HPDE6-E6E7 (cell line): ENCODE results near the gene PGAP1.

ENCODE experiments used
- DNase-seq: peaks from one replicate; pipeline ENCODE4 v3.0.0; 2011; ENCODE audit warnings: missing footprints; ENCODE audit errors: extremely low spot score

The PGAP1 gene

GRCh38 chr2:196926562-196927375 is at the start of gene PGAP1:
PGAP1 (minus strand) TSS chr2:196926707; CDS start chr2:196926616, 91 bp downstream.
- DNase-seq, result peak; percentile 90

GRCh38 chr2:196974970-196975369 is 48.5 kb upstream of the PGAP1 start:
- no peak for DNase-seq

DNA sequence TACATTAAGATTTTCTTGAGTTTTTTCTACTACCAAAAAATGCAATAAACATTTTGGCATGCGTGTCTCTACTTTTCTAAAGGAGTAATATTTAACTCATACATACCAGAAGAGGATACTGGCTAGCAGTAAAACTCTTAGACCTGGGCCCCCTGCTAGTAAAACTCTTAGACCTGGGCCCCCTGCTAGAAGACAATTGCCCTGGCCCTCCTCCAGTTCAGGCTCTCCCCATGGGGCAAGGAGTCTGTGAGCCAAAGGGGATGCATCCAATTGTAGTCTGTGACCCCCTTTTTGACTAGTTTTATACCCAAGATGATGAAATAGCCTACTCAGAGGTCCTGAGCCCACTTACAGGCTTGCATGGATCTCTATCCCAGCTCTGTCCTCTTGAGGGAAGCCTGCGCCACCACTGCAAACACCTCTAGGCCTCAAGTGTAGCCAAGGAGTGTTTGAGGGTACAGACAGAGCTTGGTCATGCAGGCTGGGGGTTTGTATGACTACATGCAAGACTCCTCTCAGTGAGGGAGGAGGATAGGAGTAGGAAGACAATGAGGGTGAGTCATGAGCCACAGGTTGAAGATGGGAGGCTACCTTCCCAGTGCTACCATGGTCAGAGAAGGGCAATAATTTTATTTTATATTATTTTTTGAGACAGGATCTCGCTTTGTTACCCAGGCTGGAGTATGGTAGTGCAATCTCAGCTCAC is 45.2 kb upstream of the PGAP1 start:
- no peak for DNase-seq

DNA sequence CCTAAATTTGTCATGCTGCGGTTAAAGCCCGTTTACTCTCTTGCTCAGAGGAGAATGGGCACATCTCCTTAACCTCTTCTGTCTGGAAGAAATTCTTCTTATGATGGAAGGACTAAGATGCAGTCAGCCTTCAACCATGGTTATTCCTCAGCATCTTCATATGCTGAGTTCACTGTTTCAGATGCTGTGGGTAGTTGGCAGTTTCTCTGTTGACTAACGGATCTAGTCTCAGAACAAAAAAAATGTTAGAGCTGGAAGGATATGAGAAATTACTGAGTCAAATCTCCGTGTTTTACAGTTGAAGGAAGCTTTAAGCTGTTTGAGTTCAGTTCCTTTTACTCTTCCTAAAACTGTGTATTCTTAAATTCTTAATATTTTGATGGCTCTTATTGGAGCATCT is 43.6 kb upstream of the PGAP1 start:
- DNase-seq, result no peak

DNA sequence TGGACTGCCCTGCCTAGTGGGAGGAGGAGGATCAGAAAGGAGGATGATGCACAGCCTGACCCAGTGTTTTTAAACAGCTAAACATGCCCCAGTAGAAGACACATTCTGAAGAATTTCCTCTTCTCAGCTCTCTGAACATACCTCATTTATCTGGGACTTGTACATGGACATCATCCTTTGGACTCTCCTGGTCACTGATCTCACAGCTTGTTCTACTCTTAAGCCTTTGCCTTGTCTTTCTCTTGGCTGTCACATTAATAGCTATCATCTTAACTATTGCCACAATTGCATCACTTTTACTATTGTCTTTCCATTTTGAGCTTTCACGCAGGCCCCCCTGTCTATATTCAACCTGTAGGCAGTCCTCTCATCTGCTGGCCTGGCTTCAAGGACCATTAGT is 42.0 kb upstream of the PGAP1 start:
- DNase-seq, result no peak

- DNase-seq, result no peak
These were observed 41.3 kb upstream of the PGAP1 start for GRCh38 chr2:196967775-196968174.

GRCh38 chr2:196967116-196967515 is 40.6 kb upstream of the PGAP1 start:
- no peak for DNase-seq

DNA sequence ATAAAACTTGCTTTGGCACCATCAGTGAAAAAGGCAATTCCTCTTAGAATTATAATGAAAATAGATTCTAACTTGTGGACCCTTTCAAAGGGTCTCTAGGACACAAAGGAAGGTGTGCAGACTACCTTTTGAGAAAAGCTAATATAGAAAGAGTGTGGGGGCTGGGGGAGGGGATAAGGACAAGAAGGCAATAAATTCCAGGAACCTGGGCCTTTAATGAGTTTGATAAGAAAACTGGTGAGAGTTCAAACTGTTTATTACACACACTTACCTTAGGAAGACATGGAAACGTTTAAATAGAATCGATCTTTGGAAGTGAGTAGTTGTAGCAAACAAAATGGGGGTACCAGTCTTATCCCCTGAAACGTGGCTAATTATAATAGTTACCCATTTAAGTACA is 39.6 kb upstream of the PGAP1 start:
- DNase-seq, result no peak

GRCh38 chr2:196965651-196966050 is 39.1 kb upstream of the PGAP1 start:
- DNase-seq, result no peak

DNA sequence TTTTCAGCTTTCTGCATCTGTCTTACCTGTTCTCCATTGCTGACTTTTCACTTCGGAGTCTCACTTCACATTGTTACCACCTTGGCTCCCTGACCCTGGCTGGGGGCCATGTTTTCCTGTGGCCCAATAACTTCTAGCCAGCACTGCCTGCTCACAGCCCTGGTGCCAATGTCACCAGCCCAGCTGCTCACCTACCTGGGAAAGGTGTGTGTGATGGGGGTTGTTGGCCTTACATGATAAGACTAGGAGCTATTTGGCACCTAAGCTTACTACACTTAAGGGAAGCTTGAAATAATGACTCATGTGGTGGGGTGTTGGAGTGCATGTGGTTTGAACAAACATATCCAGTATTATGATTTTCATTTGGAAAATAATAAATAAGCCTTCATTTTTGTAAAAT is 37.5 kb upstream of the PGAP1 start:
- DNase-seq, result no peak

DNA sequence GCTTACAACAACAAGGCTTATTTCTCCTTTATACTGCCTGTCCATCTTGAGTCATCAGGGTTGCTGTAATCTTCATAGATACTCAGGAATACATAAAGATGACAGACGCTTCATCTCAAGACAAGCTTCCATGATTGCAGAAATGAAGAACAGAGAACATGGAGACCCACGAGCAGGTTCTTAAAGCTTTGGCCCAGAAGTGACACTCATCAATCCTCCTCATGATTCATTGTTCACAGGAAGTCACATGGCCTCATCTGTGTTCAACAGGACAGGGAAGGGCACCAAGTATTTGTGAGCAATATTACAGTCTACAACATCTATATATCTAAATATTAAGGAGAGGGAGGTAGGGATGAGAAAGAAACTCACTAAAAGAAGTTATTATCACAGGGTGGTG is 36.5 kb upstream of the PGAP1 start:
- DNase-seq, result no peak

- DNase-seq, result no peak
These were observed 35.8 kb upstream of the PGAP1 start for GRCh38 chr2:196962325-196962724.

DNA sequence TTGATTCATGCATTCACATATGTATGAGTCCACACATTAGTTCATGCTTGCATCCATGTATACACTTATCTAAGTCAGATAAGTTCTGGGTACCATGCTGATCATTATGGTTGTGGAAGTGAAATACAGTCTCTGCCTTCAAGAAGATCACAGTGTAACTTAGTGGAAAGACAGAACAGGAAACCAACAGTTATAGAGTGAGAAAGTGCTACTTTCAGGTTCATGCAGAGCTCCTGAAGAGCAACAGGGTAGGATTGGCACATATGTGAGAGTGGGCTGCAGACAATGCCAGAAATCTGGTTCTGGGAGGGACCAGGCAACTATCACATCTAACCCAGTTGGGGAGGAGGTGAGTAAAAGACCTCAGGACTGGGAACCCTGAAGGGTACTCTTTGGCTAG is 35.4 kb upstream of the PGAP1 start:
- DNase-seq, result no peak

- DNase-seq, result no peak
These were observed 33.3 kb upstream of the PGAP1 start for GRCh38 chr2:196959734-196960338.

- no peak for DNase-seq
These were observed 32.8 kb upstream of the PGAP1 start for GRCh38 chr2:196959281-196959680.

DNA sequence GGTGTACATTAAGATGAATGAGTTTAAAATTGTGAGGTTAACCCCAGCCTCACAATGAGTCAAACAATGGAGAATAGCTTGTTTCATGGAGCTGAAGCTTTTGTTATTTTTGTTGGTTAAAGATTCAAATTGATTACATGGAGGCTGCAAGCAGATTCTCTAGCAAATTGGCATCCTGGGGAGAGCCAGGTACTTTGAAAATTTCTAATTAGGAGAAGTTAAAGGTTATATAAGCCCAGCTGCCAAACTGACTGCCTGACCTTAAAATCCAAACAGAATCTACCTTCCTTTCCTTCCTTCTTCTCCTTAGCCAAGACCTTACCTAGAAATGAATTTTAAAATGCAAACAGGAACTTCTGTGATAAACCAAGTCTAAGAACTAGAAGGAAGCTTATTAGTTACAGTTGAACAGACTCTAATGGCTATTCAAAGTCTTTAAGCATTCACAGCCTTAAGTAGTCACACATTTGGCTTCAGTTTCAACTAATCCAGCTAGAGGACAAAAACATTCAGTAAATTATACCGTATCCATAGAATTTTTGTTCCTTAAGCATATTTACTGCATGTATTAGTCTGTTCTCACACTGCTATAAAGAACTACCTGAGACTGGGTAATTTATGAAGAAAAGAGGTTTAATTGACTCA is 31.5 kb upstream of the PGAP1 start:
- DNase-seq, result no peak

GRCh38 chr2:196957442-196957841 is 30.9 kb upstream of the PGAP1 start:
- DNase-seq, result no peak

DNA sequence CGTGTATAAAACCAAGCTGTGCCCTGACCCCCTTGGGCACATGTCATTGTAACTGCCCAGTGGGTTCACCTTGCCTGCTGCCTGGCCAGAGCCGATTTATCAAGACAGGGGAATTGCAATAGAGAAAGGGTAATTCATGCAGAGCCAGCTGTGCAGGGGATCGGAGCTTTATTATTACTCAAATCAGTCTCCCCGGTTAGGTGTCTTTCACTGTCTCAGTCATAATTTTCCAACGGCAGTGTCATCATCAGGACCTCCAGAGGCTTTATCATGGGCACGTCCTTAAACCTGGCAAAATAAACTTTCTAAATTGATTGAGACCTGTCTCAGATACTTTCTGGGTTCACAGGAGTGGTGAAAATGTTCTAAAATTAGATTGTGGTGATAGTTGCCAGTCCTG is 29.6 kb upstream of the PGAP1 start:
- no peak for DNase-seq

GRCh38 chr2:196955036-196955435 is 28.5 kb upstream of the PGAP1 start:
- DNase-seq, result no peak

- DNase-seq, result no peak
These were observed 27.5 kb upstream of the PGAP1 start for GRCh38 chr2:196954001-196954400.

GRCh38 chr2:196952936-196953335 is 26.4 kb upstream of the PGAP1 start:
- DNase-seq, result no peak

- no peak for DNase-seq
These were observed 25.5 kb upstream of the PGAP1 start for GRCh38 chr2:196951973-196952372.
